Spleen (tissue), 11 donors: Measurements from ENCODE around the gene DDX41. TPM values are rescaled to one million over a fixed set of nuclear protein-coding genes. Genes with fewer than 3 reads are reported as not detected.

Source experiments
- DNase-seq: peaks from one replicate; pipeline ENCODE4 v3.0.0-alpha.2; 2020
- H3K27ac ChIP-seq, 8 donors: fragments of 200-600 bp; sonication (generic) in 7 of 8; 1 replicate in 4 of 8; 2 replicates in 4 of 8; pipeline versions ENCODE4 v1.5.0 to v1.8.0; 2016 to 2021; ENCODE audit warnings: inconsistent platforms in 4 of 8, mild to moderate bottlenecking in 4 of 8, moderate library complexity in 1 of 8
- H3K27me3 ChIP-seq, 7 donors: fragments of 200-600 bp; sonication (generic) in 6 of 7; replicated peaks in 1 of 7; 1 replicate in 4 of 7; 2 replicates in 3 of 7; pipeline versions ENCODE4 v1.5.0 to v1.8.0; 2016 to 2021; ENCODE audit warnings: inconsistent platforms in 3 of 7, mild to moderate bottlenecking in 1 of 7
- H3K36me3 ChIP-seq, 6 donors: fragments of 200-600 bp; sonication (generic) in 5 of 6; 1 replicate in 4 of 6; 2 replicates in 2 of 6; pipeline versions ENCODE4 v1.5.0 to v1.8.0; 2016 to 2021; ENCODE audit warnings: inconsistent platforms in 2 of 6
- H3K4me1 ChIP-seq, 6 donors: fragments of 200-600 bp; sonication (generic) in 5 of 6; 1 replicate in 3 of 6; 2 replicates in 3 of 6; pipeline versions ENCODE4 v1.5.0 to v1.8.0; 2016 to 2021; ENCODE audit warnings: inconsistent platforms in 3 of 6
- H3K4me3 ChIP-seq, 8 donors: fragments of 200-600 bp; sonication (generic) in 7 of 8; 1 replicate in 4 of 8; 2 replicates in 4 of 8; pipeline versions ENCODE4 v1.5.0 to v1.8.0; 2016 to 2021; ENCODE audit warnings: inconsistent platforms in 4 of 8, mild to moderate bottlenecking in 4 of 8, moderate library complexity in 2 of 8
- H3K9me3 ChIP-seq, 8 donors: fragments of 200-600 bp; sonication (generic) in 7 of 8; 1 replicate in 4 of 8; 2 replicates in 4 of 8; pipeline versions ENCODE4 v1.5.0 to v1.8.0; 2016 to 2021; ENCODE audit warnings: inconsistent platforms in 4 of 8
- POLR2A ChIP-seq, 3 donors: fragments of 450-650 bp; IDR thresholded peaks; one replicate each; pipeline ENCODE4 v1.5.1; 2017; ENCODE audit warnings: antibody characterized with exemption in 3 of 3, mild to moderate bottlenecking in 1 of 3
- POLR2AphosphoS5 ChIP-seq, 3 donors: sonication (generic); formaldehyde crosslinking; IDR thresholded peaks; one replicate each; pipeline ENCODE4 v1.5.1; 2017; ENCODE audit warnings: antibody characterized with exemption in 3 of 3
- WGBS, 5 donors: extraction: QIAGEN DNeasy Blood & Tissue Kit in 3 of 5; methylation state at CpG; one replicate each; pipeline versions ENCODE4 v1.1.5 to v1.1.7; 2013 to 2018; 5-methylcytosine and 5-hydroxymethylcytosine counted together
- intact Hi-C: fragments of 100-400 bp; cut with DNase I; formaldehyde crosslinking; loops from one replicate; pipeline ENCODE4 v1.15.0; 2023; ENCODE audit warnings: low total_unique reads
- polyA plus RNA-seq, 3 donors: library from polyadenylated mRNA; stranded (reverse); fragments of 200-250 nt; gene quantifications; one replicate each; pipeline ENCODE4 v1.2.1, GENCODE V29; 2013
- total RNA-seq, 7 donors: library from RNA; depleted of rRNA in 3 of 7; stranded (reverse); fragments of >200 nt in 3 of 7; fragmentation: NEBNext Ultra II Directional in 4 of 7; extraction: Animal tissue kit (Norgen Biotek cat#: 25700) in 4 of 7; gene quantifications; one replicate each; pipeline versions ENCODE4 v1.1.0 to v1.2.1, GENCODE V29; 2016 to 2021
- TF ChIP-seq, protein P1 (sequence below), 11 experiments: fragments of 200-600 bp in 7 of 11; fragments of 450-650 bp in 4 of 11; sonication (generic) in 4 of 11; IDR thresholded peaks in 8 of 11; conservative IDR thresholded peaks in 3 of 11; 1 replicate in 7 of 11; 2 replicates in 4 of 11; pipeline versions ENCODE4 v1.4.0 to v1.8.0; 2016 to 2021; ENCODE audit warnings: antibody characterized with exemption in 11 of 11, inconsistent platforms in 4 of 11, mild to moderate bottlenecking in 1 of 11
- donor health status: healthy with polysubstance abuse.
- donor health status: DM: no; HTN: no; CAD: no; lungs with moderate emphysema.
- donor health status: DM: no; HTN: no; CAD: no.
- donor health status: Bipolar disorder and iron deficiency.
- donor health status: healthy.
- donor health status: DM: no; HTN: no; CAD: no.
- donor health status: DM: yes; HTN: yes; CAD: no.

The DDX41 gene
- total and polyA plus RNA-seq, 10 donors, result 68.9 to 126 (median 92.4) TPM

DNA sequence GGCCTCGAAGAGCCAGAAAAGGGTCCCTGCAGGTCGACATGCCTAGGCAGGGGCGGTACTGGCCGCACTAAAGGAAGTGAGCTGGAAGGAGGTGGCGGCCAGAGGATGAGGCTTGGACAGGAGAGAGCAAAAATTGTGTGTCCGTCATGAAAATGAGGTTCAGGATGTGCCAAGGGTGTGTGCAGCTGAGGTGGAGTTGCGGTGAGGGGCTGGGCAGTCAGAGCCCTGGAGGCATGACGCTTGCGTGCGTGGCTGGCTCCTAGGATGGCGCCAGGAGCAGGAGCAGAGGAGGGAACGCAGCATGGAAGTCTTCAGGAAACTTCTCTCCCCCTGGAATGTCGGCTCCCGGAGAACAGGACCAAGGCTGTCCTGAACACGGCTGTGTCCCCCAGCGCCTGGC, 13.9 kb downstream of the DDX41 start:
- H3K4me1 ChIP-seq, result peaks cover 22 to 99% (median 61%) of the 10 kb centered on the region in 6 donors
- H3K4me3 ChIP-seq, result no peak overlapping the region
- H3K9me3 ChIP-seq, result no peaks in the 10 kb centered on the region
- peaks cover 0 to 13% (median 0%) of the 10 kb centered on the region in 7 donors for H3K27me3 ChIP-seq
- intact Hi-C loops, result loop anchor here (5.0 kb wide), 1 partner anchor 111 kb away; no protein-coding TSS in a partner anchor
- peaks cover 0 to 65% (median 27%) of the 10 kb centered on the region in 6 donors for H3K36me3 ChIP-seq
- no peak for DNase-seq
- TF ChIP-seq, protein P1, sequence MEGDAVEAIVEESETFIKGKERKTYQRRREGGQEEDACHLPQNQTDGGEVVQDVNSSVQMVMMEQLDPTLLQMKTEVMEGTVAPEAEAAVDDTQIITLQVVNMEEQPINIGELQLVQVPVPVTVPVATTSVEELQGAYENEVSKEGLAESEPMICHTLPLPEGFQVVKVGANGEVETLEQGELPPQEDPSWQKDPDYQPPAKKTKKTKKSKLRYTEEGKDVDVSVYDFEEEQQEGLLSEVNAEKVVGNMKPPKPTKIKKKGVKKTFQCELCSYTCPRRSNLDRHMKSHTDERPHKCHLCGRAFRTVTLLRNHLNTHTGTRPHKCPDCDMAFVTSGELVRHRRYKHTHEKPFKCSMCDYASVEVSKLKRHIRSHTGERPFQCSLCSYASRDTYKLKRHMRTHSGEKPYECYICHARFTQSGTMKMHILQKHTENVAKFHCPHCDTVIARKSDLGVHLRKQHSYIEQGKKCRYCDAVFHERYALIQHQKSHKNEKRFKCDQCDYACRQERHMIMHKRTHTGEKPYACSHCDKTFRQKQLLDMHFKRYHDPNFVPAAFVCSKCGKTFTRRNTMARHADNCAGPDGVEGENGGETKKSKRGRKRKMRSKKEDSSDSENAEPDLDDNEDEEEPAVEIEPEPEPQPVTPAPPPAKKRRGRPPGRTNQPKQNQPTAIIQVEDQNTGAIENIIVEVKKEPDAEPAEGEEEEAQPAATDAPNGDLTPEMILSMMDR (IDR thresholded peaks at IDR 0.05 in 8 of 11, conservative IDR thresholded peaks at IDR 0.05 in 3 of 11), result no peak
- TF ChIP-seq POLR2A (IDR thresholded peaks at IDR 0.05), result no peak
- peak in 2 of 3 donors; percentile 40 to 61 for TF ChIP-seq POLR2AphosphoS5 (IDR thresholded peaks at IDR 0.05)
- 80 to 86% (median 82%) methylated on average over 15 to 16 of the region's 16 CpGs for WGBS, 5 donors
- H3K27ac ChIP-seq, result peak overlapping the region in 2 of 8 donors; percentile 60 to 63

DNA sequence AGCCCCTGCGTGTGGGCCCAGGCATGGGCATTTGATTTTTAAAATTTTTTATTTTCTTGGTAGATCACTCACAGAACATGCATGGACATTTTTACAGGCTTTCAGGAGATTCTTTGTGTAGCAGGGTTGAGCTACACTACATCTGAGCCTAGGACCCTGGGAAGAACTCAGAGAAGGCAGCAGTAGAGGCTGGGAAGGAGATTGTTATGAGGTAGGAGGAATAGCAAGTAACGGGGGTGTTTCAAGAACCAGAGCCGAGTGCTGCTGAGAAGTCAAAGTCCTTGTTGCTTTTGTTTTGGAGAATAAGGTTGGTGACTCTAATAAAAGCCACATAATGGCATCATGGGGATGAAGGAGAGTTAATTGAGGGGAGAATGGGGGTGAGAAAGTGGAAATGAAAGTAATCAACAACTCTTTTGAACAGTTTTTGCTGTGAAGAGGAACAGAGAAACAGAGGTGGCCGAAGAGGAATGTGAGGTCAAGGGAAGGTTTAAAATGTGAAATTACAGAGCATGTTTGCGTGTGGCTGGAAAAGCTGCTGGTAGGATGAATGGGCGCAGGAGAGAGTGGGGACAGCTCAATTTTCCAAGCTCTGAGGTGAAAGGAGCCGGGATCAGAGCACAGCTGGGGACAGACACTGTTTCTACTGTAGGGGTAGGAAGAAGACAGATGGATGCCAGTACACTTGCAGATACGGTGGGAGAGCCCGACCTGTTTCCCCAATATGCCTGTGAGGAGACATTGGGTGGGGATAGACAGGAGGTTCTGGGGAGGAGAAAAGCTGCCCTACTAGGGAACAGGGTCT, 14.7 kb downstream of the DDX41 start:
- no peak for DNase-seq
- WGBS, 5 donors, result 52 to 61% (median 57%) methylated on average over 9 of the region's 9 CpGs
- Histone ChIP-seq H3K4me1 (peaks cover 22 to 98% (median 58%) of the 10 kb centered on the region in 6 donors), H3K36me3 (peaks cover 0 to 57% (median 27%) of the 10 kb centered on the region in 6 donors), H3K9me3 (no peaks in the 10 kb centered on the region), H3K27ac (peak overlapping the region in 4 of 8 donors; percentile 20 to 63 (median 56)), H3K27me3 (peaks cover 0 to 13% (median 0%) of the 10 kb centered on the region in 7 donors), H3K4me3 (no peak overlapping the region)
- intact Hi-C loops, result loop anchor here (5.0 kb wide), 1 partner anchor 110 kb away; no protein-coding TSS in a partner anchor
- TF ChIP-seq POLR2AphosphoS5 (IDR thresholded peaks at IDR 0.05) (peak in 1 of 3 donors; percentile 10), POLR2A (IDR thresholded peaks at IDR 0.05) (no peak)
- TF ChIP-seq, protein P1 (IDR thresholded peaks at IDR 0.05 in 8 of 11, conservative IDR thresholded peaks at IDR 0.05 in 3 of 11), result no peak

DNA sequence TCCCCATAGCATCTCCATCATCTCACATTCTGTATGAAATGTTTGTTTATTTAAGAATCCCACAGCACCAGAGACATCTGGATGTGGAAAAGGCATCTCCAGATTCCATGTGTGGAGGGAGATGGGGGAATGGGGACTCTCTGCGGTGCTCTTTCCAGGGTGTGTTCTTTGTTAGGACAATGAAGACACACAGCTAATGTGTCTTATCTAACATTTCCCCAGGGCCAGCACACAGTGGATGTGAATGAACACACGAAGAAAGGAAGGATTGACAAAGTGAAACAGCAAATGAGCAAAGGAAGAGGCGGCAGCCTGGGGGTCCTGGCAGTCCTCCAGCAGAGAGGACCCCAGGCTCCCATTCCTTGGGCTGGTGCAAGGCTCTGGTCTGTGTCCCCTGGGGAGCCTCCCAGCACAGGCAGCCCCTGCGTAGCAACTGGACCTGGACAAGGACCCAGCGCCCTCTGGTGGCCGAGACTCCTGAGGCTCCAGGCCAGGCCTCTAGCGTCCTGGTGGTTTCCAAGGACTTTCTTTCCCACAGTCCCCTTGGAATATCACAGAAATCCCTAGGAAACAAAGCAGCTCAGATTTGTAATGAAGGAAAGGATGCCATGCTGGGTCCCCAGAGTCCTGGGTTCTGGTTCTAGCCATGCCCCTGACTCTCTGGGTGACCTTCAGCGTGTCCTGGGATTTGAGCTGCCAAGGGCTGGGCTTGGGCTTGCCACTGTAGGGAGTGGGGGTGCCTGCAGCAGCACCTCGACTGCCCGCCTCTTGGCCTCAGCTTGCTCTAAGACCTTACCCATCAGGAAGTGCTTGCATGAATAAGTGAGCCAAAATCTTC, 15.9 kb downstream of the DDX41 start:
- H3K4me1 ChIP-seq, result peaks cover 30 to 98% (median 63%) of the 10 kb centered on the region in 6 donors
- H3K27ac ChIP-seq, result peak overlapping the region in 3 of 8 donors; percentile 38 to 60 (median 52)
- peak; percentile 97 for DNase-seq
- intact Hi-C loops, result loop anchor here (5.0 kb wide), 1 partner anchor 109 kb away; no protein-coding TSS in a partner anchor
- no peak for TF ChIP-seq POLR2A (IDR thresholded peaks at IDR 0.05)
- TF ChIP-seq, protein P1 (IDR thresholded peaks at IDR 0.05 in 8 of 11, conservative IDR thresholded peaks at IDR 0.05 in 3 of 11), result peak; percentile 73 to 97 (median 95)
- TF ChIP-seq POLR2AphosphoS5 (IDR thresholded peaks at IDR 0.05), result peak; percentile 68 to 83 (median 71)
- H3K36me3 ChIP-seq, result peaks cover 0 to 45% (median 27%) of the 10 kb centered on the region in 6 donors
- no peak overlapping the region for H3K4me3 ChIP-seq
- WGBS, 5 donors, result 15 to 28% (median 17%) methylated on average over 3 to 10 of the region's 10 CpGs
- H3K9me3 ChIP-seq, result no peaks in the 10 kb centered on the region
- peaks cover 0 to 13% (median 0%) of the 10 kb centered on the region in 7 donors for H3K27me3 ChIP-seq
